Neural progenitor cell (in vitro differentiated cells): ENCODE results near the gene TNIP1.

Experiments
- CTCF ChIP-seq: fragments of 200-600 bp; sonication (generic); IDR thresholded peaks from 2 replicates; pipeline ENCODE4 v1.5.1; 2017; ENCODE audit warnings: antibody characterized with exemption, mild to moderate bottlenecking
- EZH2 ChIP-seq: fragments of 200-600 bp; sonication (generic); IDR thresholded peaks from 2 replicates; pipeline ENCODE4 v1.6.1; 2017; ENCODE audit warnings: antibody characterized with exemption, mild to moderate bottlenecking, moderate library complexity

- TF ChIP-seq CTCF (no peak), EZH2 (no peak)
Observed at GRCh38 chr5:151022511-151023018, 58.3 kb downstream of the TNIP1 start.
